Measurements from ENCODE around the gene PAX5. TPM values are rescaled to one million over a fixed set of nuclear protein-coding genes. Genes with fewer than 3 reads are reported as not detected.
"Not testable (repeated sequence)": the region's sequence is repeated elsewhere in the genome, so short reads cannot be mapped to it uniquely, and the experiment has no call there.

Gene PAX5
- total RNA-seq, 2 donors from 2014 or later = 0.52 TPM; not detected in 1

GRCh38 chr9:36870960-36871359 lies 163.1 kb downstream of the PAX5 start:
- 22% methylated on average over 7 of the region's 7 CpGs; no CpG with 5 or more reads in 1 of the 2 donors for WGBS, 2 donors
- H3K27me3 ChIP-seq = no peaks in the 10 kb centered on the region
- no peaks in the 10 kb centered on the region for H3K9me3 ChIP-seq
- intact Hi-C loops (cut with DNase I) = loop anchor here (10.0 kb wide), 1 partner anchor 124 kb away; no protein-coding TSS in a partner anchor
- H3K4me3 ChIP-seq = no peak overlapping the region
- TF ChIP-seq POLR2A (IDR thresholded peaks at IDR 0.05) (no peak), CTCF (IDR thresholded peaks at IDR 0.05) (peak in 3 of 7 experiments; percentile 9 to 23 (median 16))
- no peaks in the 10 kb centered on the region for H3K36me3 ChIP-seq (replicated peaks in 1 of 2; ENCODE audit: insufficient read depth in 1 of 2, low read depth in 2 of 2)
- ATAC-seq (no peak), DNase-seq (peak in 3 of 4 donors; percentile 53 to 65 (median 53))
- no peak overlapping the region for H3K27ac ChIP-seq
- H3K4me1 ChIP-seq = peaks cover 11% of the 10 kb centered on the region

GRCh38 chr9:36869605-36870004 lies 164.5 kb downstream of the PAX5 start:
- not testable (repeated sequence) for H3K36me3 ChIP-seq (replicated peaks in 1 of 2; ENCODE audit: insufficient read depth in 1 of 2, low read depth in 2 of 2); ATAC-seq; H3K27me3 ChIP-seq; H3K9me3 ChIP-seq; DNase-seq; H3K4me3 ChIP-seq; H3K27ac ChIP-seq
- peaks cover 11% of the 10 kb centered on the region for H3K4me1 ChIP-seq
- WGBS, 2 donors = 93 to 96% methylated on average over 1 of the region's 1 CpG
- intact Hi-C loops (cut with DNase I) = loop anchor here (10.0 kb wide), 1 partner anchor 125 kb away; no protein-coding TSS in a partner anchor

- Histone ChIP-seq H3K4me3 (no peak overlapping the region), H3K4me1 (peaks cover 11% of the 10 kb centered on the region), H3K36me3 (replicated peaks in 1 of 2; ENCODE audit: insufficient read depth in 1 of 2, low read depth in 2 of 2) (no peaks in the 10 kb centered on the region), H3K9me3 (no peaks in the 10 kb centered on the region), H3K27me3 (no peaks in the 10 kb centered on the region), H3K27ac (no peak overlapping the region)
- no peak for TF ChIP-seq POLR2A (IDR thresholded peaks at IDR 0.05)
- no peak for TF ChIP-seq CTCF (IDR thresholded peaks at IDR 0.05)
- DNase-seq (no peak), ATAC-seq (no peak)
- WGBS, 2 donors = 82 to 89% methylated on average over 5 to 11 of the region's 11 CpGs
- intact Hi-C loops (cut with DNase I) = no loop called here
These were observed 165.3 kb downstream of the PAX5 start for GRCh38 chr9:36868586-36869282.

- no peak overlapping the region for H3K27ac ChIP-seq
- no peaks in the 10 kb centered on the region for H3K9me3 ChIP-seq
- peak; percentile 63 for ATAC-seq
- H3K27me3 ChIP-seq = no peaks in the 10 kb centered on the region
- H3K4me1 ChIP-seq = peaks cover 11% of the 10 kb centered on the region
- TF ChIP-seq CTCF (IDR thresholded peaks at IDR 0.05) (no peak), POLR2A (IDR thresholded peaks at IDR 0.05) (no peak)
- no peaks in the 10 kb centered on the region for H3K36me3 ChIP-seq (replicated peaks in 1 of 2; ENCODE audit: insufficient read depth in 1 of 2, low read depth in 2 of 2)
- intact Hi-C loops (cut with DNase I) = no loop called here
- no peak overlapping the region for H3K4me3 ChIP-seq
- 28 to 35% methylated on average over 22 of the region's 22 CpGs for WGBS, 2 donors
- peak; percentile 37 to 72 (median 69) for DNase-seq
These were observed 166.2 kb downstream of the PAX5 start for GRCh38 chr9:36867672-36868471.

- TF ChIP-seq POLR2A (IDR thresholded peaks at IDR 0.05) (no peak), CTCF (IDR thresholded peaks at IDR 0.05) (no peak)
- no peaks in the 10 kb centered on the region for H3K36me3 ChIP-seq (replicated peaks in 1 of 2; ENCODE audit: insufficient read depth in 1 of 2, low read depth in 2 of 2)
- WGBS, 2 donors = 92 to 94% methylated on average over 8 of the region's 8 CpGs
- no peaks in the 10 kb centered on the region for H3K27me3 ChIP-seq
- ATAC-seq (no peak), DNase-seq (no peak)
- no peak overlapping the region for H3K27ac ChIP-seq
- intact Hi-C loops (cut with DNase I) = no loop called here
- H3K4me1 ChIP-seq = peaks cover 11% of the 10 kb centered on the region
- no peaks in the 10 kb centered on the region for H3K9me3 ChIP-seq
- no peak overlapping the region for H3K4me3 ChIP-seq
These were observed 166.8 kb downstream of the PAX5 start for GRCh38 chr9:36867241-36867640.
